Central memory CD4-positive, alpha-beta T cell (primary cell): ENCODE data around the gene SYT2.
A peak's percentile ranks its signal among the peaks of the same experiment; 100 is the strongest.
"Not testable (repeated sequence)": the region's sequence is repeated elsewhere in the genome, so short reads cannot be mapped to it uniquely, and the experiment has no call there.

Source experiments
- DNase-seq: peaks from one replicate; pipeline ENCODE4 v3.0.0; 2022

SYT2 gene

GRCh38 chr1:202587859-202588485 lies 122.3 kb downstream of the SYT2 start:
- no peak for DNase-seq

DNA sequence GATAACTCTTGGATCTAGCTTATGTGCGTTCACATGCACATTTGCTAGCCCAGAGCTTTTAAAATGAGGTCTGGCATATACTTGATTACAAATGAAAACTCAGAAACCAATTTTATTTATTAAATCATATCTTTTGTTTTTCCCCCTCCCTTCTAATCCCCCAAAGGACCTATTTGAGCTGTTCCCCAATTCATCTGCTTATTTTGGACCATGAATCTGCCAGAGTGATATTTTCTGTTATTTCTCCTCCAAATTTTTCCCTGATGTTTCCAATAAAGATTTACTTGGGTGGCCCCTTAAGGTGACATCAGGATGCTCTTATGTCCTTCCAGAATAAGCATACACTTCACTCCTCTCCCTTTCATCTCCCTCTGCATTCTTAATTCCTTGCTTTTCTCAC lies 123.4 kb downstream of the SYT2 start:
- no peak for DNase-seq

GRCh38 chr1:202586018-202586821 lies 124.0 kb downstream of the SYT2 start:
- DNase-seq: no peak

- no peak for DNase-seq
These were observed 124.7 kb downstream of the SYT2 start for GRCh38 chr1:202585590-202585933.

GRCh38 chr1:202584707-202585589 lies 125.3 kb downstream of the SYT2 start:
- DNase-seq: no peak

DNA sequence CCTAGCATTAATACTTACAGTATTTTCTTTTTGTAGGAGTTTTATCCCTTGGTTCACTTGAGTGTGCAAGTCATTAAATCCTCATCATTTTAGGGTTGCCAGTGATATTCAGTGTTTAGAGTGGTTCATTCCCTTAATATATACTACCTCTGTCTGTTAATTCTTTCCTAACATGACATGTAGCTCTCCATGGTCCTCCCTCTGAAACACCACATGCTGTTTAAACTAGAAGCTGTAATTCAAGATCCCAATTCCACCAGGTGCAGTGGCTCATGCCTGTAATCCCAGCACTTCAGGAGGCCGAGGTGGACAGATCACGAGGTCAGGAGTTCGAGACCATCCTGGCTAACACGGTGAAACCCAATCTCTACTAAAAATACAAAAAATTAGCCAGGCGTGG lies 127.9 kb downstream of the SYT2 start:
- DNase-seq: not testable (repeated sequence)

- no peak for DNase-seq
These were observed 129.6 kb downstream of the SYT2 start for GRCh38 chr1:202580619-202581018.

GRCh38 chr1:202579806-202580205 lies 130.4 kb downstream of the SYT2 start:
- DNase-seq: no peak

DNA sequence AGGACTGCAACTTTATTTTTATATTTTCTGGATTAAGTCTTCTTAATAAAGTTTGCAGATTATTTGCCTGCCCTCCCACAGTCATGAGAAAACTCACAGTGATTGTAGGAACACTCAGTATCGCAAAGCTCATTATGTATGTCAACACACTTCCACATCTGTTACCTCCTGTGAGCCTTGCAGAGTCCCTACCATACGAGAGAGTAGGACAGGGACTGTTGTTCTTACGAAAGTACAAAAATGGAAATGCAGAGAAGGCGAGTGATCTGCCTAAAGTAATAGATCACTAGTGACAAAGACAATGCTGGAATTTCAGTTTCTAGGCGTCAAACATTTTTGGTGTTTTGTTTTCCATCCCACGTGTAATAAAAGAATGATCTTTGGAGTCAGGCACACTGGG lies 131.7 kb downstream of the SYT2 start:
- DNase-seq: no peak

DNA sequence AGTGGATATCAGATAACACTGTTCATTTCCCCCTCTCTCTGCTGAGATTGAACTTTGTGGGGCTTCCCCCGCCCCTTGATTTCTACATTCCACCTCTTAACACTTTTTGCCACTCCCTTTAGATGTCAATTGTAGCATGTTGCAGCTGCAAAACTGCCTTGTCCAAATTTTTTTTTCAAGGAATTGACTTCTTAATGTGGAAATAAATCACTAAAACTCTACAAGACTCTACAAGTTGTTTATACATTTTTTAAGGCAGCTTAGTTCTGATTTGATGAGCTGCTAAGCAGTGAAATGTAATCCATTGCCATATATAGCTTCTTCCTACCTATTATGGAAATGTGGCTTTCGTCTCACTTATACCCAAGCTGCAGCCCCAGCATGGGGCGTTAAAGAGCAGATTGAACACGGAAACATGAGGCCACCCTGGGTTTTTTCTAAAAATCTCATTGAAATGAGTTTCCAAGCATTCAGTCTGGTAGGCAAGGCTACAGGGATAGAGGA lies 132.2 kb downstream of the SYT2 start:
- DNase-seq: no peak

- no peak for DNase-seq
These were observed 132.9 kb downstream of the SYT2 start for GRCh38 chr1:202577381-202577780.

- no peak for DNase-seq
These were observed 133.4 kb downstream of the SYT2 start for GRCh38 chr1:202576816-202577215.

DNA sequence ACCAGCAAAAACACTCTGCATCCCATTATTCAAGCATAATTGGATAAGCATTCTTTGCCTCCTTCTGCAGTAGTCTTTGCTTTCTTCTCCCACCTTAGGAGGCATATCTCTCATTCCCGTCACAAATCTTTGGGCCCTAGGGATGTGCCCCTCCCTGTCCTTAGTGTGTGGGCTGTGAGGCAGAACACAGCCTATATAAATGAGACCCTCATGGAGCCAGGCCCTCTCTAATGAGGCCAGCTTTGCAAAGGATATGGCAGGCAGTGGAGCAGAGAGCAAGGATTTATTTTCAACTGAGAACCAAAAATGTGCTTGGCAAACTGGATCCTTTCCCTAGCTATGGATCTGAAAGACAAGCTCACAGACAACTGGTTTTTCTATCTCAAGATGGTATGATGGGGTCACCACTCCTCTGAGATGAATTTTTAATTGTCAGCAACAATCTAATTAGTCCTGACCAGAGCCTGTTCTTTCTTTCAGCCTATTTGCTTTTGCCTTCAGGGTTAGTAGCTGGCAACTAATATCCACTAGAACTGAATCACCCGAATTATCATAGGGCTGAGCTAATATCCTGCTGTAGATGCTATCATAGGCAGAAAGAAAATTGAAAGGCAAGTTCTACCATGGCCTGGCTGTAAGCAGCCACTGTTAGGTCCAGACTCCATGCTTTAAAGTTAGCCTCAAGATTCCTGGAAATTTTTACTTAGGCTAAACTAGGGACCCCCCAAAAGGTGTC lies 134.2 kb downstream of the SYT2 start:
- DNase-seq: no peak

- DNase-seq: no peak
These were observed 137.4 kb downstream of the SYT2 start for GRCh38 chr1:202572867-202573266.

GRCh38 chr1:202571719-202572339 lies 138.4 kb downstream of the SYT2 start:
- DNase-seq: peak; percentile 5

DNA sequence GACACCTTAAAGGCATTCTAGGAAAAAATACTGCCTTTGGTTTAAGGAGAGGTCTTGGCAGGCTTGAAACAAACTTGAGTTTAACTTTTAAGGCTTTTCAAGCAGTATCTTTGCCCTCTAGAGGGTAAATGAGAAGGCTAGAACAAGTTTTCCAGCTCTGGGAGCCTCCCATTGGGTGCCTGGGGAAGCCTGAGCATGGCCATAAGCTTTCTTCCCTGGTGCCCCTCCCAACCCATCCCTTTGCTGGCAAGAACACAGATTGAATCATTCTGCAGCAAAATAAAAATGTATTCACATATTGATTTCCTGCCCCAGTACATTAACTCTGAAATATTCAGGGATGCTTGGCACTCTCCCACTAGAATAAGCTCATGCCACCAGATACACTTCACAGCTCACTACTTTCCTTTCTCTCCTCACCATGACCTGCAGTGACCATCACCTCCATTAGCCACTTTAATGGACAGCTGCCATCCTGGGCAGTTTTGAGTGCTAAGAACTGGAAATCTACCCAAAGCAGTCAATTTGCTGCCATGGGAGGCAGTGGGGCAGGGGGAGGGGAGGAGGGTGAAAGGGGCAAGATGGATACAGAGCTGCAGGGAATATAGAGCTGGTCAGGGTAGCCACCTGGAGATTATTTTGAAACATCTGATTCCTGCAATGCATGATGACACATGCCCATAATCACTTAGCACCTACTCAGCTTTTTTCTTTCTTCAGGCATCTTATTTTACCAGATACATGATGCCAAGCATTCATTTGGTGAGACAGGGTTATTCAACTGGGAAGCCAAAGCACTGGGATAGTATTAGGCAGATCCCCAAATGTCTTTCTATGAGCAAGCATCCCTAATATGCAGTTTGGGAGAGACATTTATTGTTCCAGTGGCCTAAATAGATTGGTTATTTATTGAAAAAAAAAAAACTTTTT lies 140.6 kb downstream of the SYT2 start:
- no peak for DNase-seq

- DNase-seq: no peak
These were observed 141.4 kb downstream of the SYT2 start for GRCh38 chr1:202568826-202569225.

GRCh38 chr1:202568410-202568809 lies 141.8 kb downstream of the SYT2 start:
- no peak for DNase-seq

DNA sequence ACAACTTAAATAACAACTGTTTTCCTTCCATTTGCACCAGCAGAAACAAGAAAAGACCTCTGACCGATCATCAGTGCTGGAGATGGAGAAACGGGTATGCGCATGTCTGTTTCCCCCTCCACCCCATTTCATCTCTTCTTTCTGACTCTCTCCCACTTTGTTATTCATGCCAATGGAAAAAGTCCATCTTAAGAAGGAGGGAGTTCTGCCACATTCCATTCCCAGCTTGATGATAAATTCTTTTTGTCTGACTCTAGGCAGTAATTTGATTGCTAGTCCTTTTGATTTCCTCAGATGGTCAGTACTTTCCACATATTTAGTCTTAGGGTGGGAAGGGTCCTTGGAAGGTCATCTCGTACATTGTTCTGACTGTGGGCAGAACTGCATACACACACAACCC lies 142.5 kb downstream of the SYT2 start:
- no peak for DNase-seq

- no peak for DNase-seq
These were observed 144.2 kb downstream of the SYT2 start for GRCh38 chr1:202565890-202566602.
